Endothelial cell of coronary artery (primary cell): ENCODE results near the gene DIRAS2. TPM values are rescaled to one million over a fixed set of nuclear protein-coding genes. Genes with fewer than 3 reads are reported as not detected.

ENCODE experiments used
- total RNA-seq: library from RNA; depleted of rRNA; stranded (reverse); fragments of >200 nt; gene quantifications from 2 replicates; pipeline ENCODE4 v1.2.3, GENCODE V29; 2014

DIRAS2 gene, protein sequence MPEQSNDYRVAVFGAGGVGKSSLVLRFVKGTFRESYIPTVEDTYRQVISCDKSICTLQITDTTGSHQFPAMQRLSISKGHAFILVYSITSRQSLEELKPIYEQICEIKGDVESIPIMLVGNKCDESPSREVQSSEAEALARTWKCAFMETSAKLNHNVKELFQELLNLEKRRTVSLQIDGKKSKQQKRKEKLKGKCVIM
- not detected in 2 replicates for total RNA-seq

GRCh38 chr9:90642570-90643539, at the start of gene DIRAS2:
Gene DIRAS2 (minus strand): TSS chr9:90642824. CDS start chr9:90613827, 28,997 bp downstream.

Other genes with a start within 250 kb of the DIRAS2 start
- gene SYK, start 159.0 kb upstream of the DIRAS2 start, total RNA-seq = not detected in 2 replicates